Subcutaneous adipose tissue (tissue), 4 donors: ENCODE measurements around the gene TVP23A. TPM values are rescaled to one million over a fixed set of nuclear protein-coding genes. Genes with fewer than 3 reads are reported as not detected.

Experiments
- total RNA-seq, 4 donors: library from RNA; depleted of rRNA; stranded (reverse); fragments of >200 nt; gene quantifications; one replicate each; pipeline ENCODE4 v1.1.0, GENCODE V29; 2016
- TF ChIP-seq, protein P1 (sequence below): fragments of 450-650 bp; IDR thresholded peaks from one replicate; pipeline ENCODE4 v1.5.1; 2016; ENCODE audit warnings: low read depth, mild to moderate bottlenecking, control low read depth, antibody characterized with exemption, moderate library complexity

Gene TVP23A
- total RNA-seq, 4 donors from 2014 or later: 0.34 TPM; not detected in 3

DNA sequence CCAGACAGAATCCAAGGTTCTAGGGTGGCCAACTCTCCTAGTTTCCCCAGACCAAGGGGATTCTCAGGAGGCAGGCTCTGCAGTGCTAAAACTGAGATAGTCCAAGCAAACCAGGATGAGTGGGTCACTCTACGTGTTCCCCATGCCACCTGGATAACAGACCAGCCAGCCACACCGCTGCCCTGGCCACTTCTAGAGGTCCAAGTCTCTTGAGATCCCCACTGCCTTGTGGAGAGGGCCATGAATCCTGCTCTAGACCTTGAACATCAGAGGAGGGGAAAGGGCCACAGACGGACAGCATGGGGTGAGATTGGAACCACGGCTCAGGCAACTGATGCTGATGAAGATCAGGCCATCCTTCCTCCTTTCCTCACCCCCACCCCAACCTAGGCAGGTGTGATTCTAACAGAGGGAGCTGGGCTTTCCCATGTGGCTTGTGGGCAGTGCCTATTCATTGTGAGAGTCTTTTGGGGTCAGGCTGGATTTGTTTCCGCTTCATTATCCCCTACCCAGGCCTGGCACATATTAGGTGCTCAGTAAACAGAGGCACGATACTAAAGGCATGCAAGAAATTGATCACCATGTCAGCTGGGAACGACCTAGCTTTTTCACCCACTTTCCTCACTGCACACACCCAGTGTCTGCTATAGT lies 16.8 kb upstream of the TVP23A start:
- TF ChIP-seq, protein P1, sequence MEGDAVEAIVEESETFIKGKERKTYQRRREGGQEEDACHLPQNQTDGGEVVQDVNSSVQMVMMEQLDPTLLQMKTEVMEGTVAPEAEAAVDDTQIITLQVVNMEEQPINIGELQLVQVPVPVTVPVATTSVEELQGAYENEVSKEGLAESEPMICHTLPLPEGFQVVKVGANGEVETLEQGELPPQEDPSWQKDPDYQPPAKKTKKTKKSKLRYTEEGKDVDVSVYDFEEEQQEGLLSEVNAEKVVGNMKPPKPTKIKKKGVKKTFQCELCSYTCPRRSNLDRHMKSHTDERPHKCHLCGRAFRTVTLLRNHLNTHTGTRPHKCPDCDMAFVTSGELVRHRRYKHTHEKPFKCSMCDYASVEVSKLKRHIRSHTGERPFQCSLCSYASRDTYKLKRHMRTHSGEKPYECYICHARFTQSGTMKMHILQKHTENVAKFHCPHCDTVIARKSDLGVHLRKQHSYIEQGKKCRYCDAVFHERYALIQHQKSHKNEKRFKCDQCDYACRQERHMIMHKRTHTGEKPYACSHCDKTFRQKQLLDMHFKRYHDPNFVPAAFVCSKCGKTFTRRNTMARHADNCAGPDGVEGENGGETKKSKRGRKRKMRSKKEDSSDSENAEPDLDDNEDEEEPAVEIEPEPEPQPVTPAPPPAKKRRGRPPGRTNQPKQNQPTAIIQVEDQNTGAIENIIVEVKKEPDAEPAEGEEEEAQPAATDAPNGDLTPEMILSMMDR: no peak

DNA sequence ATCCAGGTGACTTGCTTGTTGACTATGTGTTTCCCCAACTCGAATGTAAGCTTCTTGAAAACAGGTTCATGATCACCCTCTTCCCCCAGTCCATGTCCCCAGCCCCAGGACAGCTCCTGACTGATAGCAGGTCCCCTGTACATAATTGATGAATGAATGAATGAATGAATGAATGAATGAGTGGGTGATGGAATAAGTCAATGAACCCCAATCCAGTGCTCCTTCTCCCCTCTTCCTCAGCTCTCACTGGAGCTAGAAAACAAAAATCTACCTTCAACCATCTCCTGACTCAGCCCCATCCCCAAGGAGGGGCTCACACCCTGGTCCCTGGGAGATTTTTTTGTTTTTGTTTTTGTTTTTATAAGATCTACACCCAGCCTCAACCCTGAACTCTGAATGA lies 16.2 kb upstream of the TVP23A start:
- TF ChIP-seq, protein P1: no peak

DNA sequence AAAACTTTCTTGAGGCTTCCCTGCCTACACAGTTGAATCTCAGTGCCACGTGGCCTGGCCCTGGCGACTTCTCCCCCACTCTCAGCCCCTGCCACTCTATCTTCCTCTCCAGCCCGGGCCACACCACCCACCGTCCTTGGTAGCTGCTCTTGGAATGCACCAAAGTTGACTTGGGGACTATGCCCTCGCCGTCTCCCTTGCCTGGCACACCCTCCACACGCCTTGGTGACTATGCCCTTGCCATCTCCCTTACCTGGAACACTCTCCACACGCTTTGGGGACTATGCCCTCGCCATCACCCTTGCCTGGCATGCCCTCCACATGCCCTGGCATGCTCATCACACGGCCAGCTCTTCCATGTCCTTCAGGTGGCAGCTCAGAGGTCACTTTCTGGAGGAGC lies 15.5 kb upstream of the TVP23A start:
- TF ChIP-seq, protein P1: no peak

DNA sequence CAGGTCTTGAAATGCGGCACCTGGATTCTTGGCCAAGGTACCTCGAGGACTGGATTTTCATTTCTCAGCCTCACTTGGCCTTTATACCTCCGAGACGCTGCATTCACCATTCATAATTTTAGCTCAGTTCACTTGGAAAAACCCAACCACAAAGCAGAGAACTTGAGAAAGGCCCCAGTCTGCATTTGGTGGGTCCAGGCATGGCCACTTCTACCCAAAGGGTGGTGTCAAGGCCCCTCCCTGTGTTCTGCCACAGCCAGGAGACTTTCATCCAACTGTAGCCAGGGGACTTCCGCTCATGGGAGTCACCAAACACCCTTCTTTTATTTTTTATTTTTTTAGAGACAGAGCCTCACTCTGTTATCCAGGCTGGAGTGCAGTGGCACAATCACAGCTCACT lies 14.7 kb upstream of the TVP23A start:
- TF ChIP-seq, protein P1: no peak

DNA sequence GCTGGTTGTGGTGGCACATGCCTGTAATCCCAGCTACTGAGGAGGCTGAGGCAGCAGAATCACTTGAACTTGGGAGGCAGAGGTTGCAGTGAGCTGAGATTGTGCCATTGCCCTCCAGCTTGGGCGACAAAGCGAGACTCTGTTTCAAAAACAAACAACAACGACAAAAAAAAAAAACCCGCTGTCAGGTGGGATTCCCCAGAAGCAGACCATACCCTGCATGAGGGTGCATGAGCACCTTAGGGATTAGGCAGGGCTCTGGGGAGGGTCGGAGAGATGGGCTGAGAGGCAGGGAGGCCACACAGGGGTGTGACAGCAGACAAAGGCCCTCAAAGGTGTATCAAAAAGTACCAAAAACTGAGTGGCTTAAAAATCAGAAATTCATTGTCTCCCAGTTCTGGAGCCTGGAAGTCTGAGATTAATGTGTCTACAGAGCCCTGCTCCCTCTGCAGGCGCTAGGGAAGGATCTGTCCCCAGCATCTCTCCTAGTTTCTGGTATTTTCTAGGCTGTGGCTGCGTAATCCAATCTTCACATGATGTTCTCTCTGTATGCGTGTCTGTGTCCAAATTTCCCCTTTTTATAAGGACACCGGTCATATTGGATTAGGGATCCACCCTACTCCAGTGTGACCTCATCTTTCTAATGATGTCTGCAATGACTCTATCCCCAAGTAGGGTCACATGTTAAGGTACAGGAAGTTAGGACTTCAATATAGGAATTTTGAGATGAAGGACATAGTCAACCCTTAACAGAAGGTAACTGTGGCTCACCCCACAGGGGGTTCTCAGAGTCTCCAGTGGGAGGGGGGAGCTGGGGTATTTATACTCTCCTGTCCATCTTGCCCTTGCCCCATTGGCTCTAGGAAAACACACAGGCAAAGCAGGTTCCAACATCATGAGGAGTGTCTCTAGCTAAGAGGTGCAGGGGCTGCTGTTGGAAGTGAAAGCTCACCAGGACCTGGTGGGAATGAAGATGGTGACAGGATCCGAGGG lies 13.6 kb upstream of the TVP23A start:
- TF ChIP-seq, protein P1: no peak

DNA sequence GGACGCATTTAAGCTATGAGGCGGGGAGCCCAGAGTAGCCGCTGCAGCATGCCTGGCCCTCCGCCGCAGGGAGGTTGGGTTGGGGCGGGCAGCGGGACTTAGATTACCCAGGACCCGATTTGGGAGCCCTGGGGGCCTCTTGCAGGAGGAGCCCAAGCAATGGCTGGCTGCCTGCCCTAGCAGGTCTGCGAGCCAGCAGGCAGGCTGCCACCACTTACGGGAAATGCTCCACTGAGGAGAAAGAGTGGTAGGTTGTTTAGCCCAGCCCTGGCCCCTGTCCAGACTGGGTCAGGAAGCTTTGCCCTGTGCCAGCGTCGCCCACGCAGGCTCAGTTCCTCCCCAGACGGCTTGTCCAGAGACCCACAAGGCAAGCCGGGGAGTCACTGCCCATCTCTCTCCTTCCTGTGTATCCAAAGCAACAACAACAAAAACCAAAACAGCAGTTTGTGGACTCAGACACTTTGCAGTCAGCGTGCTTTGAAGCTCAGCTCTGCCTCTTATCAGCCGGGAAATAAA lies 10.3 kb upstream of the TVP23A start:
- TF ChIP-seq, protein P1: no peak

DNA sequence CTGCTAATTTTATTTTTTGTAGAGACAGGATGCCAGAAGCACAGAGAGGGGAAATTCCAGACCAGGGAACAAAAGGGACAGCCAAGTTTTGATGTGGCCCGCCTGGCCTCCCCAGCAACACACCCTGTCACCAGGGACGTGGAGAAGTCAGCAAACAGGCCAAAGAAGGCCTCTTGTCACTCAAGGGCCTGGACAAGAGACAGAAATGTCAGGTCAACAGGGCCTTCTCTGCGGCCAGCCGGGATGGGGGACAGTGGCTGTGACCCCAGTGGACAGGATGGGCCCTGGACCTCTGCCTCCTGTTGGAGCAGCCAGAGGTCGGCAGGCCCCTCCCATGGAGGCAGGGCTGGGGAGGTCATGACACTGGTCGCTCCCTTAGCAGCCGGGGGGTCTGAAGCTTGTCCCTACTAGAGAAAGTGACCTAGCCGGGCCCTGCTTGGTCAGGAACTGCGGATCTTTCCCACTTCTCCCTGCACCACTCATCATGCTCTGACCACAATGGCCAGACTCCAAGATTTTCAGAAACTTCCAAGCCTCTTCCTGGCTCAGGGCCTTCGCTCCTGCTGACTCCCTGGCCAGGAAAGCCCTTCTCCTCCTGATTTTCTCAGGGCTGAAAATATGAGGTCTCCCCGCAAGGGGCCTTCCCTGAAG lies 9.2 kb upstream of the TVP23A start:
- TF ChIP-seq, protein P1: no peak
